DOHH2 (cell line): ENCODE results near the gene APOD.

ENCODE experiments used
- CTCF ChIP-seq: fragments of 200-600 bp; sonication (generic); IDR thresholded peaks from one replicate; pipeline ENCODE4 v1.5.1; 2014; ENCODE audit warnings: antibody characterized with exemption, mild to moderate bottlenecking, low read depth, low read length; ENCODE audit not compliant: poor library complexity, severe bottlenecking
- EZH2phosphoT487 ChIP-seq: fragments of 200-600 bp; sonication (generic); IDR thresholded peaks from 2 replicates; pipeline ENCODE4 v1.6.1; 2017; ENCODE audit warnings: borderline replicate concordance, mild to moderate bottlenecking, antibody characterized with exemption, low read length, moderate library complexity, mixed read lengths

GRCh38 chr3:195596765-195597171 is 13.0 kb upstream of the APOD start:
- TF ChIP-seq CTCF: no peak
- no peak for TF ChIP-seq EZH2phosphoT487
